ENCODE results near the gene CHAF1A. TPM values are rescaled to one million over a fixed set of nuclear protein-coding genes. Genes with fewer than 3 reads are reported as not detected.

The CHAF1A gene
- total RNA-seq, 1 donor from 2014 or later: 20.5 TPM

DNA sequence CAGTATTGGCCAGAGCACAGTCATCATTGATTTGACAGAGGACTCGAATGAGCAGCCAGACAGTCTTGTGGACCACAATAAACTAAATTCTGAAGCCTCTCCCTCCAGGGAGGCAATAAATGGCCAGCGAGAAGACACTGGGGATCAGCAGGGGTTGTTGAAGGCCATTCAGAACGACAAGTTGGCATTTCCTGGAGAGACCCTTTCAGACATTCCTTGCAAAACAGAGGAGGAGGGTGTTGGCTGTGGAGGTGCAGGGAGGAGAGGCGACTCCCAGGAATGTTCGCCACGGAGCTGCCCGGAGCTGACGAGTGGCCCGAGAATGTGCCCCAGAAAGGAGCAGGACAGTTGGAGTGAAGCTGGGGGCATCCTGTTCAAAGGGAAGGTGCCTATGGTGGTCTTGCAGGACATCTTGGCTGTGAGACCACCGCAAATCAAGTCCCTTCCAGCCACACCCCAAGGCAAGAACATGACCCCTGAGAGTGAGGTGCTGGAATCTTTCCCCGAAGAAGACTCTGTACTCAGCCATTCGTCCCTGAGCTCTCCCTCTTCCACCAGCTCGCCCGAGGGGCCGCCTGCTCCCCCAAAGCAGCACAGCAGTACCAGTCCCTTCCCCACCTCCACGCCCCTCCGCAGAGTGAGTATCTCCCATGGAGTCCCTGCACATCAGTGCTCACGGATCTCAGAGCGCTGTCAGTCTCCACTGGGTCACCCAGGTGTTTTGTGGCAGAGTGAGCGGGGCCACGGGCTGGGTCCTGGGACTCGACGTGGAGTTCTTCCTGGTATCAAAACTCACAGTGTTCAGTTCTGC, 6.9 kb downstream of the CHAF1A start:
- H3K36me3 Mint-ChIP-seq (ENCODE audit: unreplicated experiment): no peaks in the 10 kb centered on the region
- H3K4me3 Mint-ChIP-seq (ENCODE audit: unreplicated experiment): peak overlapping the region; percentile 6
- peaks cover 4% of the 10 kb centered on the region for H3K27me3 Mint-ChIP-seq (ENCODE audit: unreplicated experiment)
- TF ChIP-seq, protein P1, sequence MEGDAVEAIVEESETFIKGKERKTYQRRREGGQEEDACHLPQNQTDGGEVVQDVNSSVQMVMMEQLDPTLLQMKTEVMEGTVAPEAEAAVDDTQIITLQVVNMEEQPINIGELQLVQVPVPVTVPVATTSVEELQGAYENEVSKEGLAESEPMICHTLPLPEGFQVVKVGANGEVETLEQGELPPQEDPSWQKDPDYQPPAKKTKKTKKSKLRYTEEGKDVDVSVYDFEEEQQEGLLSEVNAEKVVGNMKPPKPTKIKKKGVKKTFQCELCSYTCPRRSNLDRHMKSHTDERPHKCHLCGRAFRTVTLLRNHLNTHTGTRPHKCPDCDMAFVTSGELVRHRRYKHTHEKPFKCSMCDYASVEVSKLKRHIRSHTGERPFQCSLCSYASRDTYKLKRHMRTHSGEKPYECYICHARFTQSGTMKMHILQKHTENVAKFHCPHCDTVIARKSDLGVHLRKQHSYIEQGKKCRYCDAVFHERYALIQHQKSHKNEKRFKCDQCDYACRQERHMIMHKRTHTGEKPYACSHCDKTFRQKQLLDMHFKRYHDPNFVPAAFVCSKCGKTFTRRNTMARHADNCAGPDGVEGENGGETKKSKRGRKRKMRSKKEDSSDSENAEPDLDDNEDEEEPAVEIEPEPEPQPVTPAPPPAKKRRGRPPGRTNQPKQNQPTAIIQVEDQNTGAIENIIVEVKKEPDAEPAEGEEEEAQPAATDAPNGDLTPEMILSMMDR (IDR thresholded peaks at IDR 0.05; ENCODE audit: partially characterized antibody, unreplicated experiment): no peak
- no peak for DNase-seq
- no peaks in the 10 kb centered on the region for H3K9me3 Mint-ChIP-seq (ENCODE audit: unreplicated experiment)
- peaks cover 9% of the 10 kb centered on the region for H3K4me1 Mint-ChIP-seq (ENCODE audit: low read depth, unreplicated experiment)
- peak overlapping the region; percentile 43 for H3K27ac Mint-ChIP-seq (ENCODE audit: unreplicated experiment)

DNA sequence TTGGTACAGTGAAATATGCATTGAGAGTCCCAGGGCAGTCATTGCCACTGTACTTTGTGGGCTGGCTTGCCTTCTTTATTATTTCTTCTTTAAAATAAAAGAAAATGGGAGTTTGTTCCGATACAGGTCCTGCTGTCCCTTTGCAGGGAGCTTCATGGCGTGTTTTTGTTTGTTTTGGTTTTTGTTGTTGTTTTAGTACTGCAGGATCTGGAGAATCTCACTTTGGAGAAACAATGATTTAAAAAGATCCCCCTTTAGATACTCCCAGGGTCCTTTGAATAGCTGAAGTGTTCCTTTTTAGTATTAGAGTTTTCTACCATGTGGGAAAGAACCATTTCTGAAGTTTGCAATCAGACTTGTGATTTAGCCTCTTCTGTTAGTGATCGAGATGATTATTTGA, 11.1 kb downstream of the CHAF1A start:
- no peaks in the 10 kb centered on the region for H3K9me3 Mint-ChIP-seq (ENCODE audit: unreplicated experiment)
- H3K4me3 Mint-ChIP-seq (ENCODE audit: unreplicated experiment): no peak overlapping the region
- TF ChIP-seq, protein P1 (IDR thresholded peaks at IDR 0.05; ENCODE audit: partially characterized antibody, unreplicated experiment): no peak
- no peak for DNase-seq
- peaks cover 3% of the 10 kb centered on the region for H3K27me3 Mint-ChIP-seq (ENCODE audit: unreplicated experiment)
- no peak overlapping the region for H3K27ac Mint-ChIP-seq (ENCODE audit: unreplicated experiment)
- peaks cover 21% of the 10 kb centered on the region for H3K4me1 Mint-ChIP-seq (ENCODE audit: low read depth, unreplicated experiment)
- H3K36me3 Mint-ChIP-seq (ENCODE audit: unreplicated experiment): no peaks in the 10 kb centered on the region

DNA sequence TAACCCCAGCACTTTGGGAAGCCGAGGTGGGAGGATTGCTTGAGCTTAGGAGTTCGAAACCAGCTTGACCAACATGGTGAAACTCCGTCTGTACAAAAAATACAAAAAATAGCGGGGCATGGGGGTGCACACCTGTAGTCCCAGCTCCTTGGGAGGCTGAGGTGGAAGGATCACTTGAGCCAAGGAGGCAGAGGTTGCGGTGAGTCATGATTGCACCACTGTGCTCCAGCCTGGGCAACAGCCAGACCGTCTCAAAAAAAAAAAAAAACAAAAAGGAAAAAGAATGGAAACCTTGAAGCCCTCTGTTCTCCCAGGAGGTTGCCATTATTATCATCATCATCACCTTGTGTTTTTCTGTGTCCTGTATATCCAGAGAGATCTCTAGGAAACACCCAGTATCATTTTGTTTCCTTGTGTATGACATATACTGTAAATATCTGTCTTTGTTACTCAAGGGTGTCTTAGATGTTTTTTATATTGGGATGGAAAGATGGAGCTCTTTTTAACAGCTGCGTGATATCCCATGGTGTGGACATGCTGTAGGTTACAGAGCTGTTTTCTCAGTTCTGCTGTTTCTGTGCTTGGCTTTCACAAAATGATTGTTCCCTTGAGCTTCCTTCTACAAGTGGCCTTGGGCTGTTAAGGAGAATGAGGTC, 11.8 kb downstream of the CHAF1A start:
- Mint-ChIP-seq H3K4me3 (ENCODE audit: unreplicated experiment) (no peak overlapping the region), H3K9me3 (ENCODE audit: unreplicated experiment) (no peaks in the 10 kb centered on the region), H3K27me3 (ENCODE audit: unreplicated experiment) (no peaks in the 10 kb centered on the region), H3K4me1 (ENCODE audit: low read depth, unreplicated experiment) (peaks cover 16% of the 10 kb centered on the region), H3K36me3 (ENCODE audit: unreplicated experiment) (no peaks in the 10 kb centered on the region), H3K27ac (ENCODE audit: unreplicated experiment) (peak overlapping the region; percentile 49)
- TF ChIP-seq, protein P1 (IDR thresholded peaks at IDR 0.05; ENCODE audit: partially characterized antibody, unreplicated experiment): no peak
- no peak for DNase-seq

DNA sequence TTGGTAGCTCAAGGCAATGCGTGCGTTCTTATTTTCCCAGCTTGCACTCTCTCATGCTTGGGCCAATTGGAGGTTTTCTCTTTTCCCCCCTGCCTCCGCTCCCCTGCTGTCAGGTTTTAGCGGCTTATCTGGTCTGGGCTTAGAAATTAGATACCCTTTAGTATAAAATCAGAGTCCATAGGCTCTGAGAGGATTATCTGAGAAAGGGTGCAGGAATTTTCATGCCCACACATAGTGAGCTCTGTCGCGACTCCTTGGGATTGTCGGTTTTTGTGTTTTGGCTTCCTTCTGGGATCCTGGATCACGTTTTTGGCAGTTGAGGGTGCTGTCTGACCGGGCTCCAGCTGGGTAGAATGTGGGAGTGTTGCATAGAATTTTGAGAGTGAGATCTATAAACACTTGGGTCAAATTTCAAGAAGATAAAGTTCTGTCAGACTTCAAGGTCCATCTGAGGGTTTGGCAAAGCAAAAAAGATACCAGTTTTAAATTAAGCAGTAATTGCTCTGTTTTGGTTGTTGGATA, 12.4 kb downstream of the CHAF1A start:
- TF ChIP-seq, protein P1 (IDR thresholded peaks at IDR 0.05; ENCODE audit: partially characterized antibody, unreplicated experiment): no peak
- H3K27ac Mint-ChIP-seq (ENCODE audit: unreplicated experiment): peak overlapping the region; percentile 49
- H3K27me3 Mint-ChIP-seq (ENCODE audit: unreplicated experiment): no peaks in the 10 kb centered on the region
- H3K4me1 Mint-ChIP-seq (ENCODE audit: low read depth, unreplicated experiment): peaks cover 14% of the 10 kb centered on the region
- peak overlapping the region; percentile 53 for H3K4me3 Mint-ChIP-seq (ENCODE audit: unreplicated experiment)
- no peak for DNase-seq
- H3K9me3 Mint-ChIP-seq (ENCODE audit: unreplicated experiment): no peaks in the 10 kb centered on the region
- no peaks in the 10 kb centered on the region for H3K36me3 Mint-ChIP-seq (ENCODE audit: unreplicated experiment)

DNA sequence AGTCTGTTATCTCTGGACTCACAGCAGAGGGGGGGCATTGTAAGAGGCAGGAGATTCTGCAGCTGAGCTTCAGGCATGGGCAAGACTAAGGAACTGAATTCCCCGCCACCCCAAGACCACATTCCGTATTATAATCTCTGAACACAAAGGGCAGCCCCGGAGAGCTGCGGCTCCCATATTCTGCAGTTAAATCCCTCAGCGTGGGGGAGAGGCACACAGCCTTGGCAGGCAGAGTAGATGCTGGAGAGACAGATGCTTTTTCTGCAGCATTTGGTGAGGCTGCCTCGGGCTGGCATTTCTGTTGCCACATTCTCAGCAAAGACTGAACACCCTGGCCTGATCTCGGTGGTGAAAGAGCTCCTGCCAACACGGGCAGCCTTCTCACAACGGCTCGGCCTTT, 12.9 kb downstream of the CHAF1A start:
- Mint-ChIP-seq H3K36me3 (ENCODE audit: unreplicated experiment) (no peaks in the 10 kb centered on the region), H3K27ac (ENCODE audit: unreplicated experiment) (peak overlapping the region; percentile 30), H3K4me3 (ENCODE audit: unreplicated experiment) (peak overlapping the region; percentile 53), H3K4me1 (ENCODE audit: low read depth, unreplicated experiment) (peaks cover 14% of the 10 kb centered on the region), H3K9me3 (ENCODE audit: unreplicated experiment) (no peaks in the 10 kb centered on the region), H3K27me3 (ENCODE audit: unreplicated experiment) (no peaks in the 10 kb centered on the region)
- TF ChIP-seq, protein P1 (IDR thresholded peaks at IDR 0.05; ENCODE audit: partially characterized antibody, unreplicated experiment): no peak
- DNase-seq: no peak

Data from glutamatergic neuron (in vitro differentiated cells).